ENCODE data around the gene CLPSL2.

- no peak for TF ChIP-seq CTCF (IDR thresholded peaks at IDR 0.05)
- TF ChIP-seq POLR2A (IDR thresholded peaks at IDR 0.05) = no peak
These were observed 4.9 kb downstream of the CLPSL2 start for GRCh38 chr6:35781290-35781689.

Data from heart left ventricle (tissue), 13 donors.